ENCODE measurements around the gene TNFRSF13B. TPM values are rescaled to one million over a fixed set of nuclear protein-coding genes. Genes with fewer than 3 reads are reported as not detected.

TNFRSF13B gene
- total RNA-seq, 1 experiment from 2014 or later, result not detected

GRCh38 chr17:16937431-16937830, 34.5 kb downstream of the TNFRSF13B start:
- Mint-ChIP-seq H3K4me3 (ENCODE audit: unreplicated experiment) (no peak overlapping the region), H3K36me3 (ENCODE audit: insufficient read depth, unreplicated experiment) (no peaks in the 10 kb centered on the region), H3K27ac (ENCODE audit: low read depth, unreplicated experiment) (no peak overlapping the region), H3K9me3 (ENCODE audit: unreplicated experiment) (no peaks in the 10 kb centered on the region), H3K27me3 (ENCODE audit: insufficient read depth, unreplicated experiment) (peaks cover 48% of the 10 kb centered on the region), H3K4me1 (ENCODE audit: insufficient read depth, unreplicated experiment) (no peaks in the 10 kb centered on the region)
- intact Hi-C loops (cut with micrococcal nuclease), result no loop called here
- no peak for DNase-seq (ENCODE audit: unreplicated experiment)
- TF ChIP-seq CTCF (IDR thresholded peaks at IDR 0.05; ENCODE audit: unreplicated experiment), result no peak
- BruUV-seq (replicated peaks), result no TSS peak
- ChIA-PET POLR2A (no interaction called here), CTCF (interaction anchor here (0.5 to 1.4 kb wide), 2 partner anchors 54 kb away, joined by 3 to 8 read pairs; no protein-coding TSS in a partner anchor)

GRCh38 chr17:16936536-16937310, 35.2 kb downstream of the TNFRSF13B start:
- Mint-ChIP-seq H3K9me3 (ENCODE audit: unreplicated experiment) (no peaks in the 10 kb centered on the region), H3K27ac (ENCODE audit: low read depth, unreplicated experiment) (no peak overlapping the region), H3K36me3 (ENCODE audit: insufficient read depth, unreplicated experiment) (no peaks in the 10 kb centered on the region), H3K4me3 (ENCODE audit: unreplicated experiment) (no peak overlapping the region), H3K4me1 (ENCODE audit: insufficient read depth, unreplicated experiment) (no peaks in the 10 kb centered on the region), H3K27me3 (ENCODE audit: insufficient read depth, unreplicated experiment) (peaks cover 41% of the 10 kb centered on the region)
- BruUV-seq (replicated peaks), result no TSS peak
- intact Hi-C loops (cut with micrococcal nuclease), result no loop called here
- CTCF ChIA-PET, result interaction anchor here (1.4 kb wide), 1 partner anchor 55 kb away, joined by 8 read pairs; no protein-coding TSS in a partner anchor
- no peak for TF ChIP-seq CTCF (IDR thresholded peaks at IDR 0.05; ENCODE audit: unreplicated experiment)
- DNase-seq (ENCODE audit: unreplicated experiment), result no peak
- POLR2A ChIA-PET, result no interaction called here

GRCh38 chr17:16935786-16936185, 36.1 kb downstream of the TNFRSF13B start:
- BruUV-seq (replicated peaks), result no TSS peak
- peaks cover 32% of the 10 kb centered on the region for H3K27me3 Mint-ChIP-seq (ENCODE audit: insufficient read depth, unreplicated experiment)
- intact Hi-C loops (cut with micrococcal nuclease), result no loop called here
- no peak overlapping the region for H3K4me3 Mint-ChIP-seq (ENCODE audit: unreplicated experiment)
- DNase-seq (ENCODE audit: unreplicated experiment), result no peak
- no peak overlapping the region for H3K27ac Mint-ChIP-seq (ENCODE audit: low read depth, unreplicated experiment)
- ChIA-PET POLR2A (no interaction called here), CTCF (interaction anchor here (1.4 kb wide), 1 partner anchor 56 kb away, joined by 8 read pairs; no protein-coding TSS in a partner anchor)
- no peaks in the 10 kb centered on the region for H3K4me1 Mint-ChIP-seq (ENCODE audit: insufficient read depth, unreplicated experiment)
- TF ChIP-seq CTCF (IDR thresholded peaks at IDR 0.05; ENCODE audit: unreplicated experiment), result no peak
- H3K9me3 Mint-ChIP-seq (ENCODE audit: unreplicated experiment), result no peaks in the 10 kb centered on the region
- no peaks in the 10 kb centered on the region for H3K36me3 Mint-ChIP-seq (ENCODE audit: insufficient read depth, unreplicated experiment)

- Mint-ChIP-seq H3K4me1 (ENCODE audit: insufficient read depth, unreplicated experiment) (no peaks in the 10 kb centered on the region), H3K27ac (ENCODE audit: low read depth, unreplicated experiment) (no peak overlapping the region), H3K4me3 (ENCODE audit: unreplicated experiment) (no peak overlapping the region), H3K9me3 (ENCODE audit: unreplicated experiment) (no peaks in the 10 kb centered on the region), H3K27me3 (ENCODE audit: insufficient read depth, unreplicated experiment) (peaks cover 32% of the 10 kb centered on the region), H3K36me3 (ENCODE audit: insufficient read depth, unreplicated experiment) (no peaks in the 10 kb centered on the region)
- no peak for TF ChIP-seq CTCF (IDR thresholded peaks at IDR 0.05; ENCODE audit: unreplicated experiment)
- POLR2A ChIA-PET, result no interaction called here
- CTCF ChIA-PET, result interaction anchor here (0.7 kb wide), 1 partner anchor 245 kb away, joined by 3 read pairs; no protein-coding TSS in a partner anchor
- no peak for DNase-seq (ENCODE audit: unreplicated experiment)
- intact Hi-C loops (cut with micrococcal nuclease), result no loop called here
- no TSS peak for BruUV-seq (replicated peaks)
Measured at GRCh38 chr17:16935241-16935663, 36.7 kb downstream of the TNFRSF13B start.
